Mammary epithelial cell (primary cell): ENCODE data around the gene STK39.

ENCODE experiments used
- EZH2 ChIP-seq: IDR thresholded peaks from 2 replicates; pipeline ENCODE4 v1.6.1; 2012; ENCODE audit warnings: low read length, inconsistent platforms, borderline replicate concordance
- TF ChIP-seq, protein P1 (sequence below), 2 donors: IDR thresholded peaks in 1 of 2; conservative IDR thresholded peaks in 1 of 2; 2 replicates each; pipeline ENCODE4 v1.5.1; 2011 to 2012; ENCODE audit warnings: inconsistent platforms in 2 of 2, low read length in 2 of 2, mild to moderate bottlenecking in 2 of 2, control low read depth in 1 of 2, low read depth in 1 of 2; ENCODE audit not compliant: insufficient read depth in 1 of 2; ENCODE audit errors: extremely low read depth in 1 of 2

DNA sequence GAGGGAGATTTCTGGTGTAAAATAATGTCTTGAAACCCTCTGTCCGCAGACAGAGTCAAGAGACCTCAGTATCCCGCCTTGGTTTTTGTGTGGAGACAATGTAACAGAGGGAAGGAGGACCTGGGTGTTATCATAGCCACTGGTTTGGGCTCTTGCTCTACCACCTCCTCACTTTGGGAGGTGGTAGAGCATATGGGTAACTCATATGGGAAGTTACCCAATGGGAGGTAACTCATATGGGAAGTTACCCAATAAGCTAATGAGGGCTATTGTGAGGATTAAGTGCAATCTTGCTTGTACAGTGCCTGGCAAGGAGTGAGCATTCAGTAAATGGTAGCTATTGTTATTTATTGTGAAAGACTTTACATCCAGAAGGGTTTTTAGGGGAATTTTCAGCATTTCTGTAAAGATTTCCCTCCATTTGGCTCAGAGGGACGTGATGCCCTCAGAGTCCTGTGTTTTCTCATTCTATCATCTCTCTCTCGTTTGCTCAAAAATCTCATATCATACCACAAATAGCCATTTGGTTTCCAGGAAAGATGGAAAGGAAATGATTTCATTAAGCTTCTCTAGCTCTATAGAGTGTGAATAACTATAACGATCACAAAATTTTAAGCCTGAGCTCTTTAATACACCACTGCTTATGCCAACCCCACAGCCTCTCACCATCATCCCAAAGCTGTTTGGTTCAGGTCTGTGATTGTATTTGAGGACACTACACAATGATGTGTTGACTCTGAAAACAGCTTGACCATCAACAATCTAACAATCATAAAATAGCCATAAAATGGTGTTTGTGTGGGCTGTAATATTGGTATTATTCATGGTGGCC is 307.7 kb downstream of the STK39 start:
- TF ChIP-seq, protein P1, sequence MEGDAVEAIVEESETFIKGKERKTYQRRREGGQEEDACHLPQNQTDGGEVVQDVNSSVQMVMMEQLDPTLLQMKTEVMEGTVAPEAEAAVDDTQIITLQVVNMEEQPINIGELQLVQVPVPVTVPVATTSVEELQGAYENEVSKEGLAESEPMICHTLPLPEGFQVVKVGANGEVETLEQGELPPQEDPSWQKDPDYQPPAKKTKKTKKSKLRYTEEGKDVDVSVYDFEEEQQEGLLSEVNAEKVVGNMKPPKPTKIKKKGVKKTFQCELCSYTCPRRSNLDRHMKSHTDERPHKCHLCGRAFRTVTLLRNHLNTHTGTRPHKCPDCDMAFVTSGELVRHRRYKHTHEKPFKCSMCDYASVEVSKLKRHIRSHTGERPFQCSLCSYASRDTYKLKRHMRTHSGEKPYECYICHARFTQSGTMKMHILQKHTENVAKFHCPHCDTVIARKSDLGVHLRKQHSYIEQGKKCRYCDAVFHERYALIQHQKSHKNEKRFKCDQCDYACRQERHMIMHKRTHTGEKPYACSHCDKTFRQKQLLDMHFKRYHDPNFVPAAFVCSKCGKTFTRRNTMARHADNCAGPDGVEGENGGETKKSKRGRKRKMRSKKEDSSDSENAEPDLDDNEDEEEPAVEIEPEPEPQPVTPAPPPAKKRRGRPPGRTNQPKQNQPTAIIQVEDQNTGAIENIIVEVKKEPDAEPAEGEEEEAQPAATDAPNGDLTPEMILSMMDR (conservative IDR thresholded peaks at IDR 0.05 in 1 of 2, IDR thresholded peaks at IDR 0.05 in 1 of 2; ENCODE audit: extremely low read depth in 1 of 2, insufficient read depth in 1 of 2, low read depth in 1 of 2, low read length in 2 of 2): no peak
- TF ChIP-seq EZH2: no peak
